HG03045 (cell line): Measurements from ENCODE around the gene SH3GL2.

Experiments used
- ATAC-seq: cut with Tn5 transposase; IDR thresholded peaks from one replicate; pipeline ENCODE4 v1.9.1; 2021; ENCODE audit warnings: mild to moderate bottlenecking, moderate library complexity; ENCODE audit not compliant: unreplicated experiment

SH3GL2 gene

GRCh38 chr9:17609312-17610005, 30.6 kb downstream of the SH3GL2 start:
- ATAC-seq = no peak

- no peak for ATAC-seq
Measured at GRCh38 chr9:17611342-17611741, 32.5 kb downstream of the SH3GL2 start.

- no peak for ATAC-seq
Measured at GRCh38 chr9:17611917-17612316, 33.1 kb downstream of the SH3GL2 start.

GRCh38 chr9:17613758-17614157, 34.9 kb downstream of the SH3GL2 start:
- ATAC-seq = no peak

- no peak for ATAC-seq
Measured at GRCh38 chr9:17614250-17614649, 35.4 kb downstream of the SH3GL2 start.

- no peak for ATAC-seq
Measured at GRCh38 chr9:17614903-17615302, 36.0 kb downstream of the SH3GL2 start.

GRCh38 chr9:17622141-17622540, 43.3 kb downstream of the SH3GL2 start:
- ATAC-seq = no peak

GRCh38 chr9:17622749-17623148, 43.9 kb downstream of the SH3GL2 start:
- no peak for ATAC-seq

GRCh38 chr9:17623965-17624364, 45.1 kb downstream of the SH3GL2 start:
- no peak for ATAC-seq

- no peak for ATAC-seq
Measured at GRCh38 chr9:17624571-17624970, 45.7 kb downstream of the SH3GL2 start.

GRCh38 chr9:17625644-17626388, 47.0 kb downstream of the SH3GL2 start:
- ATAC-seq = no peak

GRCh38 chr9:17627641-17628040, 48.8 kb downstream of the SH3GL2 start:
- no peak for ATAC-seq

GRCh38 chr9:17628624-17629023, 49.8 kb downstream of the SH3GL2 start:
- ATAC-seq = no peak

GRCh38 chr9:17630531-17630949, 51.7 kb downstream of the SH3GL2 start:
- ATAC-seq = no peak

GRCh38 chr9:17631396-17631795, 52.5 kb downstream of the SH3GL2 start:
- ATAC-seq = no peak

- ATAC-seq = no peak
Measured at GRCh38 chr9:17632994-17633393, 54.1 kb downstream of the SH3GL2 start.

GRCh38 chr9:17635115-17635890, 56.4 kb downstream of the SH3GL2 start:
- ATAC-seq = no peak

- no peak for ATAC-seq
Measured at GRCh38 chr9:17636349-17636748, 57.5 kb downstream of the SH3GL2 start.

- ATAC-seq = no peak
Measured at GRCh38 chr9:17636821-17637220, 58.0 kb downstream of the SH3GL2 start.

GRCh38 chr9:17637229-17637628, 58.4 kb downstream of the SH3GL2 start:
- ATAC-seq = no peak

- ATAC-seq = no peak
Measured at GRCh38 chr9:17648516-17648915, 69.7 kb downstream of the SH3GL2 start.

- ATAC-seq = no peak
Measured at GRCh38 chr9:17651725-17652124, 72.9 kb downstream of the SH3GL2 start.
